HG02610 (cell line): Measurements from ENCODE around the gene PROM2.

Experiments used
- ATAC-seq: cut with Tn5 transposase; IDR thresholded peaks from one replicate; pipeline ENCODE4 v1.9.1; 2021; ENCODE audit warnings: mild to moderate bottlenecking, moderate library complexity; ENCODE audit not compliant: unreplicated experiment

PROM2 gene

DNA sequence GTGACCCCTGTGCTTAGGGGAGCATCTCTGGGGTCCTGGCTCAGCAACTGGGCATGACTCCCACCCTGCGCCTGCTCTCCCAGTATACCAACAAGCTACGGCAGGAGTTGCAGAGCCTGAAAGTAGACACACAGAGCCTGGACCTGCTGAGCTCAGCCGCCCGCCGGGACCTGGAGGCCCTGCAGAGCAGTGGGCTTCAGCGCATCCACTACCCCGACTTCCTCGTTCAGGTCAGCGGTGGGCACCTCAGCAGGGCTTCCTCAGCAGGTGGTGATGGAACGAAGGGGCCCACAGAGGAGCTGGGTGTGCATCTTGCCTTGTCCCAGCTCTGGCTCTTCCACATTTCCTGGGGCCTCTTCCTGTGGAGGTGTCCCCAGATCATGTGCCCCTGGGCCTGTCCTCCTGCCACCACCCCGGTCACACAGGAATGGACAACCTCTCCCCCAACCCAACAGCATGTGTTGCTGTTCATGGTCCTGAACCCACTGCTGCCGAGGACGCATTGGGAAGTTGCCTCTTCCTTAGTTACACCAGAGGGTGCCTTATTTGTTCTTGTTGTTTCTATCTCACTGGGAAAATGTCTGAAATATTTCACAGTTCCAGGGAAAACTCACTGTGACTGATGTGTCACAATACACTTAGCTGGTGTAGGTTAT lies 10.8 kb downstream of the PROM2 start:
- no peak for ATAC-seq

GRCh38 chr2:95285542-95285932 lies 11.3 kb downstream of the PROM2 start:
- no peak for ATAC-seq

- no peak for ATAC-seq
Observed at GRCh38 chr2:95287336-95287735, 13.1 kb downstream of the PROM2 start.

- ATAC-seq: no peak
Observed at GRCh38 chr2:95287806-95288205, 13.6 kb downstream of the PROM2 start.

DNA sequence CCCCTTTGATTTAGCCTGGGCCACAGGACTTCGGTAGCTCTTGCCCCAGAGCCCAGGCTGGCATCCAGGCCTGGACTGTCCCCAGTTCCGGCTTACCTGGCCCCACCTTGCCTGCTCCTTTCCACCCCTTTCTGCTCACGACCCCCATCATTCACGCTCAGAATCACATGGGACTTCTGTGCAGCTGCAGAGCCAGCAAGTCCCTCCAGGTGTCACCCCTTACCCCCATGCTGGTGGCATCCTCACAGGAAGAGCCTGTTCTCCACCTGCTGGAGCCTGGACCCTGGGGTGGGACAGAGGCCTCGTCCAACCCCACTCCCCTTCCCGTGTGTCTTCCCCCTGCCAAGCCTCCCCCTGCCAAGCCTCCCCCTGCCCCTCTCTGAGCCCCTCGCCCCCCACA lies 15.0 kb downstream of the PROM2 start:
- no peak for ATAC-seq

DNA sequence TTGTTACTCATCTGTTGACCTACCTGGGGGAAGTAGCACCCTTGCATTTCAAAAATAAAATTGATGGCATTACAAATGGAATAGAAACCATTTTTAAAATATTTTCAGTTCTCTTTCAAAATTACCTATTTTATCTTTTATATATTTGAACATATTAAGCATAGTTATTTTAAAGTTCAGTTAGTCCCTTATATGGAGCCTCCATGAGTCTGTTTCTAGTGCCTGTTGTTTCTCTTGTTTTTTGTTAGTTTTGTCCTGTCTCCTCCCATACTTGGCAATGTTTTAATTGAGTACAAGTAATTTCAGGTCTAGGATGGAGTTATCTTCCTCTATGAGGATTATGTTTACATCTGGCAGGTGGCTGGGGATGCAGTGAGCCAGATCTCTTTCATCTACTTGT lies 17.0 kb downstream of the PROM2 start:
- no peak for ATAC-seq

DNA sequence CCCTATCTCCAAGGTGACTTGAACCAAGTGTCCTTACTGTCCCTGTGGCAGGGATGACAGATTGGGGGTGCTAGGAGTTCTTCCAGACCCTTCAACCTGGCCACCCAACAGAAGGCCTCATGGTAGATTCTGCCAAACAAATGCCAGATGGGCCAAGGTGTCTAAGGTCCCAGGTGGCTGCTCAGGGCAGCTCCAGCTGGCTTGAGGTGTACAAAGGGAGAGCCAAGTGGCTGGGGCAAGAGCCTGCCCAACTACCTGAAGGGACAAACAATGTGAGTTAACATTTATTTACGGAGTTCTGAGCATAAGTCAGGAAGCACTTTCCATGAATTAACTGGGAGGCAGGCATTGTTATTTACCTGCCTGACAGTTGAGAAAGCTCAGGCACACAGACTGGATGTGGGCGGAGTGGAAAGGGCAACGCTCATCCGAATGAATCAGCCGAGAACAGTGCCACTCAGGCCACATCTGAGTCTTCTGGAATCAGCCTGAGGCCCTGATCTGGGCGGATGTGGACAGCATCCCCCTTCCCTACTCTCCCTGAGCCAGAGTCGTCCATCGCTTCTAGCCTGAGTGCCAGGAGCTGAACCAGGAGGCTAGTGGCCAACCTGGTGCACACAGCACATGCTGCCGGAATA lies 18.5 kb downstream of the PROM2 start:
- ATAC-seq: no peak

GRCh38 chr2:95294579-95295250 lies 20.5 kb downstream of the PROM2 start:
- ATAC-seq: no peak

DNA sequence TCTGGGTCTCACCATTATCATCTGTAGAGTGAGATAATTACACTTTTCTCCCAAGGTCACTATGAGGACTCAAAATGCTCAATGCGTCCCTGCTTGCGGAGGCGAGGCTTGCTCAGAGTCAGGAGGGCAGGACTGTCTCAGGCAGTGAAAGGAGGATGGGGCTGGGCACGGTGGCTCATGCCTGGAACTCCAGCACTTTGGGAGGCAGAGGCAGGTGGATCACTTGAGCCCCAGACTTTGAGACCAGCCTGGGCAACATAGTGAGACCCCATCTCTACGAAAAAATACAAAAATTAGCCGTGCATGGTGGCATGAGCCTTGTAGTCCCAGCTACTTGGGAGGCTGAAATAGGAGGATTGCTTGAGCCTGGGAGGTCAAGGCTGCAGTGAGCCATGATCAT lies 21.1 kb downstream of the PROM2 start:
- ATAC-seq: no peak

- no peak for ATAC-seq
Observed at GRCh38 chr2:95296011-95296410, 21.8 kb downstream of the PROM2 start.

GRCh38 chr2:95296880-95297487 lies 22.7 kb downstream of the PROM2 start, which contains the start of gene KCNIP3:
Gene KCNIP3, plus strand, starts transcription at chr2:95297347. Its CDS starts 92 bp downstream, at chr2:95297439.
- no peak for ATAC-seq

GRCh38 chr2:95297639-95298395 lies 23.6 kb downstream of the PROM2 start:
- no peak for ATAC-seq

DNA sequence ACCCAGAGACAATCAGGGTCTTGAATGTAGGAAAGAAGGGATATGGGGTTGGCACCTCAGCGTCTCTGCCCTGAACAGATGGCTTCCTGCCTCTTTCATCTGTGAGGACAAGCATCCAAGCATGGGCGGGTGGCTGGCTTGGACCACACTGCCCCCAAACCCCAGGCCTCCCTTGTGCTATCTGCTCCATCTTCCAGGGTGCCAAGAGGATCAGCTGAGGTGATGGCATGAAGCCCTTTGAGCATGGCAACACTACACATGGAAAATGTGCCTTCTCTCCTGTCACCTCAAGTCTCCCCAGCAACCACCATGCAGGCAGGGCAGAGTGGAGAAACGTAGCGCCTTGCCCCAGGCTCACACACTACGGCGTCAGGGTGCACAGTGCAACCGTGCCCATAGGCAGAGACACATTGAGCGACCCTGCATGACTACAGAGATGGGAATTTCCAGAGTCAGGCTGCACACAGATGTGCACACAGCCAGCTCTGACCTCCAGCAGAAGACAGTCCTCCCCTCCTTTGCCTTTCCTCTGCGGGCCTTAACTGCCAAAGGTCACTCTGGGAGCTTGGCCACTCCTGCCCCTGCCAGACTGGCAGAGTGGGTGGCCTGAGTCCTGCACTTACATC lies 24.4 kb downstream of the PROM2 start:
- no peak for ATAC-seq

- ATAC-seq: no peak
Observed at GRCh38 chr2:95299961-95300360, 25.7 kb downstream of the PROM2 start.

DNA sequence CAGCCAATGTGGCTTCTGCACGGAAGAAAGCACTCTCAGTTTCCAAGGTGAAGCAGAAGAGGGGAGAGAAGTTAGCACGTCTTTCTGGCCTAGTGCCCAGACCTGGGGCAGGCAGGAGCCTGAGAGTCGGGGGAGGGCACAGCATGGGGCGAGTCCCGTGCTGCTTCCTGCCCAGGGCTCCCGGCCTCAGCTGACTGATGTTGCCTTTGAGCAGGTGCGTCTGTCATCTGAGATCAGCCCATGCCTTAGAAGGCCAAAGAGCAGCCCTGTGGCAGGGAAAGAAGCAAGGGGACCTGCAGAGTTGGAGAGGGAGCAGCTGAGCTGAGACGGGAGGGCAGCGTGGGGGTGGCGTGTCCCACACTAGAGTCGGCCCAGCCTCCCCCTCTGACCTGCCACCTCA lies 26.2 kb downstream of the PROM2 start:
- ATAC-seq: no peak

DNA sequence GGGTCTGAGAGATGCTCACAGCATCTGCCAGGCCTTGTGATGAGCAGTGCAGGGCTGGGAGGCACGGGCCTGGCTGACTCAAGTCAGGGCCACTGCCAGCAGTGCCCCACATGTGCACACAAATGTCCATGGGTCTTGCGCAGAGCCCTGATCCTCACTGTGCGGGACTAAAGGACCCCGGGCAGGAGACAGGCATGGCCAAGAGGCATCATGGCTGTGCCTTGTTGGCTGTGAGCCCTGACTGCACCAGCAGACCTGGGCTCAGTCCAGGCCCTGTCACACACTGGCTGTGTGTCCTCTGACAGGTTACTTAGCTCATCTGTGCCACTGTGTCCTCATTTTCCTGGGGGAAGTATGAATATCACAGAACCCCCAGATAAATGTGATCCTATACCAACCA lies 26.9 kb downstream of the PROM2 start:
- no peak for ATAC-seq

DNA sequence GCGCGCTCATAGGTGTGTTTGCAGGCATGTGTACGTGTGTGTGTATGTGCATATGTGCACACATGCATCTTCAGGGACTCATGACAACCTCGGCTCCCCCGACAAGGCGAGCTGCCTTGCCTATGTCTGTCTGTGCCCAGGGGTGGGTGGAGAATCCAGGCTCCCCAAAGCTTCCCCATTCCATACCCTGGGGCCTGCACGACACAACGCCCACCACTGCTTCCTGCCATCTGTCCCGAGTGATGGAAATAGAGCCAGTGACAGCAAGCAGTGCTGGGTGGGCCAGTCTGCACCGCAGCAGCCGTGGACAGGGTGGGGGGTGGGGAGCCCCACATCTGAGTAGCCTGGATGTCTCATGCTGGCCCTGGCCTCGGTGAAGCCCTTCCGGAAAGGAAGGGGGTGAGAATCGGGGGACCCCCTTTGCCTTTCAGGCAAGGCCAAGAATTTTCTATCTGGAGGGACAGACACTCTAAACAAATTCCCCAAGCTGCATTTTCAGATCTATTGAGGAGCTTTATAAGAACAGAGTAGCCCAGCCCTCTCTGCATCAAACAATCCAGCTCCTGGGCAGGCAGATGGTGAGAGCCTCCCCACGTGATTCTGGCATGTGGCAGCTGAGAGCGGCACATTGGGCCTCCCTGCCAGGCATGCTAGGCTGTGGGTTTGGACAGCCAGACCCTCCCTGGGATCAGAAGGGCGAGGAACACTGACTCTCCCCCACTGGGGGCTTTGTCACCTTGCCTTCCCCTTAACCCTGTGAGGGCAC lies 27.8 kb downstream of the PROM2 start:
- no peak for ATAC-seq

- ATAC-seq: no peak
Observed at GRCh38 chr2:95303191-95303919, 29.1 kb downstream of the PROM2 start.

- ATAC-seq: no peak
Observed at GRCh38 chr2:95305380-95306061, 31.3 kb downstream of the PROM2 start.
